Brain microvascular endothelial cell (primary cell): ENCODE results near the gene MOG.

Source experiments
- DNase-seq: peaks from one replicate; pipeline ENCODE4 v3.0.0-alpha.2; 2020
- H3K27ac ChIP-seq: fragments of 250-450 bp; sonication (Bioruptor Pico); 2 replicates; pipeline ENCODE4 v1.5.1; 2020; ENCODE audit warnings: mild to moderate bottlenecking, moderate library complexity
- H3K27me3 ChIP-seq: fragments of 250-450 bp; sonication (Bioruptor Pico); replicated peaks from 2 replicates; pipeline ENCODE4 v1.5.1; 2020; ENCODE audit warnings: mild to moderate bottlenecking
- H3K36me3 ChIP-seq: fragments of 250-450 bp; sonication (Bioruptor Pico); replicated peaks from 2 replicates; pipeline ENCODE4 v1.5.1; 2020; ENCODE audit warnings: mild to moderate bottlenecking
- H3K4me3 ChIP-seq: 2 replicates; pipeline ENCODE4 v1.5.1; 2011; ENCODE audit warnings: low read depth, mild to moderate bottlenecking, control low read depth, low read length, moderate library complexity
- CTCF ChIP-seq: IDR thresholded peaks from 2 replicates; pipeline ENCODE4 v1.5.1; 2011; ENCODE audit warnings: low read depth, mild to moderate bottlenecking, moderate library complexity, low read length, control low read depth, inconsistent platforms; ENCODE audit errors: missing control alignments
- in situ Hi-C: cut with HindIII; loops from 2 replicates; pipeline ENCODE4 v1.10.0; 2017; ENCODE audit warnings: low sequenced_read_pairs, low pct_ligation_motif_present

MOG gene

DNA sequence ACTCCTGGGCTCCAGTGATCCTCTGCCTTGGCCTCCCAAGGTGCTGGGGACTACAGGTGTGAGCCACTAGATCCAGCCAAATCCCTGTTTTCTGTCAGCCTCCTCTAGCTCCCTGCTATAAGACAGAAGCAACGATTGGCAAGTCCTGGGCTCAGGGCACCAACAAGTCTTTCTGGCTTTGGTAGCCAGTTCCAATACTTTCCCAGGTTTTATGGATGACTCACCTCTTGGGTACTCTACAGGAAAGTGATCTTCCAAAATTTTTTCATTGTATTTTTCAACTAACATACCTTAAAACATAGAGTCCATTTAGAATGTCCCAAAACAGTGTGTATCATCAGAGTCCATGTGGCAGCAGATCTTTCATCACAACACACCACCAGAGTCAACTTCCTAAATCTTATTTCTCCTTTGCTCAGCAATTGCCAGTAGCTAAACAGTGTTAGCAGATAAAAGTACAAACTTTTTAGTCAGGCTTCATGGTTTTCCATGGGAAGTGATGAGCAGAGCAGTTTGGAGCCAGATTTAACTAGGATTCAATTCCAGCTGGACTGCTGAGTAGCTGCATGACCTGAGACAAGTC is 37.2 kb upstream of the MOG start:
- in situ Hi-C loops = no loop called here
- no peak for TF ChIP-seq CTCF
- DNase-seq = no peak
- Histone ChIP-seq H3K4me3 (no peak overlapping the region), H3K27me3 (no peaks in the 10 kb centered on the region), H3K36me3 (peaks cover 38% of the 10 kb centered on the region), H3K27ac (no peak overlapping the region)

DNA sequence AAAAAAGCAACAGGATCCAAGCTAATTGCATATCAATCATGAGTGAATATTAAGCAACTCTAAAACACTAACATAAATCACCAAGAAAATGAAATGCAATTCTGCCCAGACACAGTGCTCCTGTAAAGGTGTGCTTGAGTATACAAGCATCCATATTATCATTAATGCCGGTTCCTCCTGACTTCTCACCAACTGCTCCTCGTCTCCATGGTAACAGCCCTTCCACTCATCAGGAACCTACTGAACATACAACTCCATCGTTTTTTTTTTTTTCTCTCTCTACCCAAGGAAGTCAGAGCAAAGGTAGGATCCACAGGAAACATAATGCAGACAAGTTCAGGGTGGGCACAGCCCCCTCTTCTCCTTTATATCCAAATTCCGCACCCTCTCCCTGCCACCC is 36.3 kb upstream of the MOG start:
- no peak for TF ChIP-seq CTCF
- Histone ChIP-seq H3K4me3 (no peak overlapping the region), H3K36me3 (peaks cover 37% of the 10 kb centered on the region), H3K27me3 (no peaks in the 10 kb centered on the region), H3K27ac (no peak overlapping the region)
- in situ Hi-C loops = no loop called here
- no peak for DNase-seq

- no peak for DNase-seq
- no peak for TF ChIP-seq CTCF
- in situ Hi-C loops = no loop called here
- Histone ChIP-seq H3K36me3 (peaks cover 26% of the 10 kb centered on the region), H3K4me3 (no peak overlapping the region), H3K27ac (no peak overlapping the region), H3K27me3 (no peaks in the 10 kb centered on the region)
These were observed 32.4 kb upstream of the MOG start for GRCh38 chr6:29624520-29624961.

DNA sequence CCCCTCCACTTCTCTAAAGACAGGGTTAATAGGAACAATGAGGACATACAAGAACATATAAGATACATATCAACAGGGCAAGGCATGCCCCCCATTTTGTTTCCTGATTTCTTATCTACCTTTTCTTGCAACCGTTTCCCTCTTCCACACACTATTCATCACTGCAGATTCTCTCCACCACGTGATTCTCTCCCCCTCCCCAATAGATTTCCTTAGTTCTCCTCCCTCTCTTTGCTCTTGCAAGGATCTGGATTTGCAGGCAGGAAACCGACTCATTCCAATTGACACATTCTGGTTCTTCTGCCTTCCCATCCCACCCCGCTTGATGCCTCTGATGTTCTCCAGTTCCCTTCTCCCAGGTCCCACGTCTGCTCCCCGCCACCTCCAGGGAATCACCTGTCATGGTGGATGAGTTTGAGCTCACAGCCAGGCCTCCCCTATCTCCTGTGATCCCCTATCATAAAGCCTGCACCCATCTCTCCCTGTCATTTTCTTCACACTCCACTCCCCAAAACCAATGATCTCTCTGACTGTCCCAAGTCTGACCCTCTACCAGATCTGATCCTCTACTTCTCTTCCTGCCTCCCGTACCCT is 31.5 kb upstream of the MOG start:
- Histone ChIP-seq H3K36me3 (peaks cover 21% of the 10 kb centered on the region), H3K27ac (no peak overlapping the region), H3K4me3 (no peak overlapping the region), H3K27me3 (no peaks in the 10 kb centered on the region)
- DNase-seq = no peak
- in situ Hi-C loops = no loop called here
- TF ChIP-seq CTCF = no peak

DNA sequence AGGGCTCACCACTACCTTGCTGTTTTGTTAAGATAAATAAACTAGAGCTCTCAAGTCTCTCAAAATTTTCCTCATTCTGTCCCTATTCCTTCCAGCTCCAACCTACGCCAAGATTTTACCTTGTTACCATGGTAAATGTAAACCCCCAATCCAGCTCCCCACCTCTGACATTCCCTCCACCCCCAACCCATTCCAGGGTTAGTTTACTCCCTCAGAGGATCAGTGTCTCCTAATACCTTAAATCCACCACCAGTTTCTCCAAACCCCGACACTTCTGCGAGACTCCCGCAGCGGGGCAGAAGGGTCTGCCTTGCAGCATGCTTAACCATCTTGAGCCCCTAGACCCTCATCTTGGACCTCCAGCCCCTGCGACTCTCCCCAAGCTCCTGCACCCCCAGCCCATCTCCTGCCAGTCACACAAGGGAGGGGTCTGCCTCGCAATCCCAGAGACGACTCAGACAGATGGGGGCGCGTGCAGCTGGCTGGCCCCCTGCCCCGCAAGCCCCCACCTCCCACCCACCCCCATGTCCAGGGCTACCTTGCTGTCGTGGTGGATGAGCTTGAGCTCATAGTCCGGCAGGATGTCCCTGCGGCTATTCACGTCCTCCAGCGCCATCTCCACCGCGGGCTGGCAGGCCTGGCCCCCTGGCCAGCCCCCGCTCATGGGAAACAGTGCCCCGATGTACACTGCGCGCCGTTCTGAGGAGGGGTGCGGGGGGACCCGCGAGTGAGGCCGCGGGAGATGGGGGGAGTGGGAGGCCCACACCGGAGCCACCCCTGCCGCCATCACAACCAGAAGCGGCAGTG is 29.7 kb upstream of the MOG start:
- Histone ChIP-seq H3K4me3 (peak overlapping the region; percentile 71), H3K27me3 (no peaks in the 10 kb centered on the region), H3K27ac (peak overlapping the region; percentile 46), H3K36me3 (peaks cover 9% of the 10 kb centered on the region)
- in situ Hi-C loops = no loop called here
- no peak for DNase-seq
- no peak for TF ChIP-seq CTCF
